Coronary artery (tissue), 2 donors: ENCODE results near the gene ATG4D.
"Not testable (repeated sequence)": the region's sequence is repeated elsewhere in the genome, so short reads cannot be mapped to it uniquely, and the experiment has no call there.

ENCODE experiments used
- DNase-seq: peaks from one replicate; pipeline ENCODE4 v3.0.0-alpha.2; 2017; ENCODE audit warnings: low spot score
- H3K27ac ChIP-seq, 2 donors: fragments of 200-600 bp; sonication (generic); one replicate each; pipeline ENCODE4 v1.5.1; 2016 to 2019
- H3K4me3 ChIP-seq: fragments of 200-600 bp; sonication (generic); 2 replicates; pipeline ENCODE4 v1.5.1; 2016; ENCODE audit warnings: mild to moderate bottlenecking, moderate library complexity
- CTCF ChIP-seq: fragments of 200-600 bp; sonication (generic); IDR thresholded peaks from one replicate; pipeline ENCODE4 v1.5.1; 2019; ENCODE audit warnings: antibody characterized with exemption

ATG4D gene

GRCh38 chr19:10544753-10545251, 1.1 kb downstream of the ATG4D start:
- no peak for TF ChIP-seq CTCF
- Histone ChIP-seq H3K27ac (peak overlapping the region; percentile 91 to 95), H3K4me3 (peak overlapping the region; percentile 89)
- DNase-seq: no peak

GRCh38 chr19:10546817-10547216, 3.1 kb downstream of the ATG4D start:
- DNase-seq: no peak
- no peak for TF ChIP-seq CTCF
- Histone ChIP-seq H3K4me3 (no peak overlapping the region), H3K27ac (no peak overlapping the region)

GRCh38 chr19:10548746-10549276, 5.1 kb downstream of the ATG4D start:
- Histone ChIP-seq H3K27ac (no peak overlapping the region), H3K4me3 (no peak overlapping the region)
- no peak for DNase-seq
- no peak for TF ChIP-seq CTCF

- no peak for DNase-seq
- no peak for TF ChIP-seq CTCF
- Histone ChIP-seq H3K27ac (no peak overlapping the region), H3K4me3 (no peak overlapping the region)
Observed at GRCh38 chr19:10549733-10550132, 6.0 kb downstream of the ATG4D start.

- Histone ChIP-seq H3K4me3 (no peak overlapping the region), H3K27ac (no peak overlapping the region)
- TF ChIP-seq CTCF: no peak
- no peak for DNase-seq
Observed at GRCh38 chr19:10550336-10550735, 6.6 kb downstream of the ATG4D start.

- not testable (repeated sequence) for H3K4me3 ChIP-seq, DNase-seq, H3K27ac ChIP-seq
Observed at GRCh38 chr19:10551006-10551405, 7.3 kb downstream of the ATG4D start.

GRCh38 chr19:10551698-10552301, 8.1 kb downstream of the ATG4D start:
- Histone ChIP-seq H3K4me3 (no peak overlapping the region), H3K27ac (no peak overlapping the region)
- no peak for TF ChIP-seq CTCF
- DNase-seq: no peak
